Pulmonary artery endothelial cell (primary cell): ENCODE results near the gene GUCY1A1. TPM values are rescaled to one million over a fixed set of nuclear protein-coding genes. Genes with fewer than 3 reads are reported as not detected.

ENCODE experiments used
- DNase-seq: peaks from one replicate; pipeline ENCODE4 v3.0.0-alpha.2; 2011; ENCODE audit warnings: low read depth, low spot score
- total RNA-seq: library from RNA; depleted of rRNA; stranded (reverse); fragments of >200 nt; gene quantifications from 2 replicates; pipeline ENCODE4 v1.2.3, GENCODE V29; 2014

The GUCY1A1 gene
- total RNA-seq, 1 donor from 2014 or later, result 0.07 TPM

- DNase-seq, result no peak
Observed at GRCh38 chr4:155692361-155692760, 25.7 kb downstream of the GUCY1A1 start.

GRCh38 chr4:155693015-155693663 is 26.5 kb downstream of the GUCY1A1 start:
- DNase-seq, result no peak

GRCh38 chr4:155694100-155694785 is 27.6 kb downstream of the GUCY1A1 start:
- DNase-seq, result no peak

GRCh38 chr4:155696226-155696625 is 29.6 kb downstream of the GUCY1A1 start:
- DNase-seq, result no peak

GRCh38 chr4:155696726-155697125 is 30.1 kb downstream of the GUCY1A1 start:
- no peak for DNase-seq

- no peak for DNase-seq
Observed at GRCh38 chr4:155701827-155702226, 35.2 kb downstream of the GUCY1A1 start.

GRCh38 chr4:155703486-155704247 is 37.0 kb downstream of the GUCY1A1 start:
- no peak for DNase-seq

- no peak for DNase-seq
Observed at GRCh38 chr4:155704841-155705404, 38.3 kb downstream of the GUCY1A1 start.

GRCh38 chr4:155705664-155706063 is 39.0 kb downstream of the GUCY1A1 start:
- no peak for DNase-seq

GRCh38 chr4:155706147-155706546 is 39.5 kb downstream of the GUCY1A1 start:
- DNase-seq, result no peak

GRCh38 chr4:155707251-155707650 is 40.6 kb downstream of the GUCY1A1 start:
- no peak for DNase-seq

- DNase-seq, result no peak
Observed at GRCh38 chr4:155708782-155709181, 42.1 kb downstream of the GUCY1A1 start.

GRCh38 chr4:155709918-155710317 is 43.3 kb downstream of the GUCY1A1 start:
- DNase-seq, result no peak

- DNase-seq, result no peak
Observed at GRCh38 chr4:155711556-155711955, 44.9 kb downstream of the GUCY1A1 start.

- DNase-seq, result no peak
Observed at GRCh38 chr4:155712846-155713245, 46.2 kb downstream of the GUCY1A1 start.

- no peak for DNase-seq
Observed at GRCh38 chr4:155713911-155714310, 47.3 kb downstream of the GUCY1A1 start.

- DNase-seq, result no peak
Observed at GRCh38 chr4:155722336-155722735, 55.7 kb downstream of the GUCY1A1 start.

- no peak for DNase-seq
Observed at GRCh38 chr4:155722816-155723499, 56.3 kb downstream of the GUCY1A1 start.

GRCh38 chr4:155724731-155725130 is 58.1 kb downstream of the GUCY1A1 start:
- no peak for DNase-seq

- DNase-seq, result no peak
Observed at GRCh38 chr4:155734065-155734464, 67.4 kb downstream of the GUCY1A1 start.

GRCh38 chr4:155734951-155735350 is 68.3 kb downstream of the GUCY1A1 start:
- no peak for DNase-seq
